WTC11 (cell line): ENCODE measurements around the gene SVIL. TPM values are rescaled to one million over a fixed set of nuclear protein-coding genes. Genes with fewer than 3 reads are reported as not detected.

ENCODE experiments used
- ATAC-seq: fragments of 200-7000 bp; cut with Tn5 transposase; 2 replicates; pipeline ENCODE4 v1.10.0; 2021; ENCODE audit warnings: mild to moderate bottlenecking, moderate library complexity
- CTCF ChIA-PET: fragments of 300-600 bp; sonication (Branson Sonifier 250); formaldehyde crosslinking; loops from one replicate; lab custom pipeline; 2021; ENCODE audit warnings: antibody characterized with exemption; lab: Charles Lee
- POLR2A ChIA-PET: fragments of 350-600 bp; sonication (Branson Sonifier 250); formaldehyde crosslinking; loops from one replicate; lab custom pipeline; 2021; ENCODE audit warnings: antibody characterized with exemption; lab: Charles Lee
- DNase-seq: peaks from one replicate; pipeline ENCODE4 v3.0.0; 2021; ENCODE audit warnings: low spot score
- H3K27ac Mint-ChIP-seq: 2 replicates; pipeline ENCODE4 v1.8.0; 2021; ENCODE audit warnings: mixed read lengths
- H3K27me3 Mint-ChIP-seq: 2 replicates; pipeline ENCODE4 v1.8.0; 2021; ENCODE audit warnings: low read depth, mild to moderate bottlenecking, moderate library complexity, mixed read lengths
- H3K36me3 Mint-ChIP-seq: 2 replicates; pipeline ENCODE4 v1.8.0; 2021; ENCODE audit warnings: mixed read lengths
- H3K4me1 Mint-ChIP-seq: 2 replicates; pipeline ENCODE4 v1.8.0; 2022; ENCODE audit warnings: mixed read lengths
- H3K4me3 Mint-ChIP-seq: 2 replicates; pipeline ENCODE4 v1.8.0; 2021; ENCODE audit warnings: mild to moderate bottlenecking, moderate library complexity, mixed read lengths
- H3K9me3 Mint-ChIP-seq: 2 replicates; pipeline ENCODE4 v1.8.0; 2021; ENCODE audit warnings: mixed read lengths
- ATF1 ChIP-seq: sonication (generic); formaldehyde crosslinking; IDR thresholded peaks from 2 replicates; pipeline ENCODE4 v1.8.1; 2023; ENCODE audit warnings: mild to moderate bottlenecking, moderate library complexity, missing genetic modification reagents
- CBFB ChIP-seq: sonication (generic); formaldehyde crosslinking; IDR thresholded peaks from 2 replicates; pipeline ENCODE4 v1.8.1; 2022; ENCODE audit warnings: mild to moderate bottlenecking, low read depth, missing genetic modification reagents
- ELF4 ChIP-seq: sonication (generic); formaldehyde crosslinking; IDR thresholded peaks from 2 replicates; pipeline ENCODE4 v1.8.1; 2022; ENCODE audit warnings: low read depth, mild to moderate bottlenecking, moderate library complexity, missing genetic modification reagents
- EMX1 ChIP-seq: fragments of 250-450 bp; sonication (Bioruptor Pico); IDR thresholded peaks from 2 replicates; pipeline ENCODE4 v1.8.0; 2021; ENCODE audit warnings: mild to moderate bottlenecking
- FOXJ3 ChIP-seq: sonication (generic); formaldehyde crosslinking; IDR thresholded peaks from 2 replicates; pipeline ENCODE4 v1.9.0; 2021; ENCODE audit warnings: missing genetic modification reagents, mild to moderate bottlenecking, borderline replicate concordance
- FOXK1 ChIP-seq: sonication (generic); formaldehyde crosslinking; IDR thresholded peaks from 2 replicates; pipeline ENCODE4 v1.8.0; 2022; ENCODE audit warnings: mild to moderate bottlenecking, moderate library complexity, missing genetic modification reagents
- GABPB1 ChIP-seq: sonication (generic); formaldehyde crosslinking; IDR thresholded peaks from 2 replicates; pipeline ENCODE4 v1.8.1; 2023; ENCODE audit warnings: mild to moderate bottlenecking, missing genetic modification reagents
- HMGA2 ChIP-seq: fragments of 250-450 bp; sonication (Bioruptor Pico); IDR thresholded peaks from 2 replicates; pipeline ENCODE4 v1.4.0; 2021; ENCODE audit warnings: mild to moderate bottlenecking, moderate library complexity
- IRF2 ChIP-seq: sonication (generic); formaldehyde crosslinking; IDR thresholded peaks from 2 replicates; pipeline ENCODE4 v1.8.0; 2022; ENCODE audit warnings: low read depth, missing genetic modification reagents, borderline replicate concordance
- JAZF1 ChIP-seq: fragments of 250-450 bp; sonication (Bioruptor Pico); IDR thresholded peaks from 2 replicates; pipeline ENCODE4 v1.9.0; 2021; ENCODE audit warnings: moderate library complexity, mild to moderate bottlenecking, inconsistent platforms
- MYBL2 ChIP-seq: sonication (generic); formaldehyde crosslinking; IDR thresholded peaks from 2 replicates; pipeline ENCODE4 v1.8.1; 2023; ENCODE audit warnings: mild to moderate bottlenecking, moderate library complexity, missing genetic modification reagents
- NFE2L1 ChIP-seq: sonication (generic); formaldehyde crosslinking; IDR thresholded peaks from 2 replicates; pipeline ENCODE4 v1.8.1; 2023; ENCODE audit warnings: missing genetic modification reagents
- PRRX2 ChIP-seq: fragments of 250-450 bp; sonication (Bioruptor Pico); IDR thresholded peaks from 2 replicates; pipeline ENCODE4 v1.8.0; 2021; ENCODE audit warnings: mild to moderate bottlenecking
- SMAD3 ChIP-seq: sonication (generic); formaldehyde crosslinking; IDR thresholded peaks from 2 replicates; pipeline ENCODE4 v1.8.0; 2022; ENCODE audit warnings: missing genetic modification reagents, mild to moderate bottlenecking, borderline replicate concordance
- SMAD4 ChIP-seq: sonication (generic); formaldehyde crosslinking; IDR thresholded peaks from 2 replicates; pipeline ENCODE4 v1.8.0; 2022; ENCODE audit warnings: mild to moderate bottlenecking, missing genetic modification reagents
- TCF7 ChIP-seq: sonication (generic); formaldehyde crosslinking; IDR thresholded peaks from 2 replicates; pipeline ENCODE4 v1.8.0; 2022; ENCODE audit warnings: mild to moderate bottlenecking, low read depth, missing genetic modification reagents, moderate library complexity
- ZNF219 ChIP-seq: sonication (generic); formaldehyde crosslinking; IDR thresholded peaks from 2 replicates; pipeline ENCODE4 v1.8.0; 2023; ENCODE audit warnings: missing genetic modification reagents, mild to moderate bottlenecking, borderline replicate concordance
- ZNF232 ChIP-seq: sonication (generic); formaldehyde crosslinking; IDR thresholded peaks from 2 replicates; pipeline ENCODE4 v1.8.0; 2022; ENCODE audit warnings: mild to moderate bottlenecking, missing genetic modification reagents
- ZNF263 ChIP-seq: sonication (generic); formaldehyde crosslinking; IDR thresholded peaks from 2 replicates; pipeline ENCODE4 v1.8.1; 2022; ENCODE audit warnings: low read depth, mild to moderate bottlenecking, moderate library complexity, missing genetic modification reagents
- ZNF396 ChIP-seq: fragments of 250-450 bp; sonication (Bioruptor Pico); IDR thresholded peaks from 2 replicates; pipeline ENCODE4 v1.8.0; 2021; ENCODE audit warnings: mild to moderate bottlenecking, moderate library complexity, borderline replicate concordance
- ZNF416 ChIP-seq: fragments of 250-450 bp; sonication (Bioruptor Pico); IDR thresholded peaks from 2 replicates; pipeline ENCODE4 v1.9.0; 2021; ENCODE audit warnings: mild to moderate bottlenecking, inconsistent platforms
- total RNA-seq: library from RNA; stranded (reverse); gene quantifications from 3 replicates; pipeline ENCODE4 v1.2.3, GENCODE V29; 2021
- TF ChIP-seq, protein P1 (sequence below): sonication (generic); formaldehyde crosslinking; IDR thresholded peaks from 2 replicates; pipeline ENCODE4 v1.8.1; 2022; ENCODE audit warnings: mild to moderate bottlenecking, moderate library complexity, missing genetic modification reagents
- TF ChIP-seq, protein P2 (sequence below): sonication (generic); formaldehyde crosslinking; conservative IDR thresholded peaks from 2 replicates; pipeline ENCODE4 v1.8.1; 2022; ENCODE audit warnings: mild to moderate bottlenecking, missing genetic modification reagents
- TF ChIP-seq, protein P3 (sequence below): fragments of 250-450 bp; sonication (Bioruptor Pico); IDR thresholded peaks from 2 replicates; pipeline ENCODE4 v1.8.0; 2021; ENCODE audit warnings: mild to moderate bottlenecking
- TF ChIP-seq, protein P4 (sequence below): sonication (generic); formaldehyde crosslinking; IDR thresholded peaks from 2 replicates; pipeline ENCODE4 v1.8.0; 2022; ENCODE audit warnings: mild to moderate bottlenecking, missing genetic modification reagents
- TF ChIP-seq, protein P5 (sequence below): sonication (generic); formaldehyde crosslinking; IDR thresholded peaks from 2 replicates; pipeline ENCODE4 v1.8.0; 2023; ENCODE audit warnings: mild to moderate bottlenecking, missing genetic modification reagents
- TF ChIP-seq, protein P6 (sequence below): sonication (generic); formaldehyde crosslinking; IDR thresholded peaks from 2 replicates; pipeline ENCODE4 v1.8.1; 2022; ENCODE audit warnings: low read depth, missing genetic modification reagents, borderline replicate concordance

Gene SVIL
- total RNA-seq, 1 experiment from 2014 or later = 27.1 TPM

DNA sequence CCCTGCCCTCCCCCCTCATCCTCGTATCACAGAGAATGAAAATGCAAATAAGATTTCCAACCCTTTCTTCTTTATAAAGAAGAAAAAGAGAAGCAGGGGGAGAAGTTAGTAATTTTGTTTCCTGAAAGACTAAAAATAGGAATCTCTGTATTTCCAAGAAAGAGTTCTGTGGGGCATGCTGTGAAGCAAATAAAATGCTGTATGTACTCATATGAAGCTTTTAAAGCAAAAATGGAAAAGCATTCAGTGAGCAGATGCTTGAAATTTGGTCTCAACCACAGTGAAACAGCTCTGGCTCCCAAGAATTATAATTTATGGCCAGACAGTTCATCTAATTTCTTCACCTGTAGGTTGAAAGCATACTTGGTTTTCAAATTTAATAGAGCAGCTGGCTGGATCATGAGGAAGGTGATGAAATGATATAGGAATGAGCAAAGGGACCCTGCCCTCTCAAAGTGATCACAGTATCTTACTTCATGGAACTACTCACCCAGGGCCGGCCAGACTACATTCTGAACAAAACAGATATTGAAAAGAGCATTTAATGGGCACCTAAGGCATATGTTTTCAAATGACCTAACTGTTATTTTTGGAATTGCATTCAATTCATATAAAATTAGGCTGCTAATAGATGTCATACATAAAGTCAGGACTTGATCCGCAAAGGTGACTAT is 31.4 kb downstream of the SVIL start:
- no peaks in the 10 kb centered on the region for H3K9me3 Mint-ChIP-seq
- ATAC-seq (no peak), DNase-seq (no peak)
- H3K4me3 Mint-ChIP-seq = no peak overlapping the region
- TF ChIP-seq, protein P1, sequence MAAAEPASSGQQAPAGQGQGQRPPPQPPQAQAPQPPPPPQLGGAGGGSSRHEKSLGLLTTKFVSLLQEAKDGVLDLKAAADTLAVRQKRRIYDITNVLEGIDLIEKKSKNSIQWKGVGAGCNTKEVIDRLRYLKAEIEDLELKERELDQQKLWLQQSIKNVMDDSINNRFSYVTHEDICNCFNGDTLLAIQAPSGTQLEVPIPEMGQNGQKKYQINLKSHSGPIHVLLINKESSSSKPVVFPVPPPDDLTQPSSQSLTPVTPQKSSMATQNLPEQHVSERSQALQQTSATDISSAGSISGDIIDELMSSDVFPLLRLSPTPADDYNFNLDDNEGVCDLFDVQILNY (CRISPR knock-in tag) = no peak
- TF ChIP-seq MYBL2 (CRISPR knock-in tag) (no peak), TCF7 (CRISPR knock-in tag) (no peak), FOXJ3 (no peak), CBFB (CRISPR knock-in tag) (no peak), IRF2 (no peak), EMX1 (no peak), SMAD3 (CRISPR knock-in tag) (no peak), ZNF263 (CRISPR knock-in tag) (no peak), ZNF219 (CRISPR knock-in tag) (no peak), NFE2L1 (no peak), ELF4 (CRISPR knock-in tag) (no peak), GABPB1 (no peak)
- TF ChIP-seq, protein P2, sequence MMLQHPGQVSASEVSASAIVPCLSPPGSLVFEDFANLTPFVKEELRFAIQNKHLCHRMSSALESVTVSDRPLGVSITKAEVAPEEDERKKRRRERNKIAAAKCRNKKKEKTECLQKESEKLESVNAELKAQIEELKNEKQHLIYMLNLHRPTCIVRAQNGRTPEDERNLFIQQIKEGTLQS = no peak
- TF ChIP-seq, protein P3, sequence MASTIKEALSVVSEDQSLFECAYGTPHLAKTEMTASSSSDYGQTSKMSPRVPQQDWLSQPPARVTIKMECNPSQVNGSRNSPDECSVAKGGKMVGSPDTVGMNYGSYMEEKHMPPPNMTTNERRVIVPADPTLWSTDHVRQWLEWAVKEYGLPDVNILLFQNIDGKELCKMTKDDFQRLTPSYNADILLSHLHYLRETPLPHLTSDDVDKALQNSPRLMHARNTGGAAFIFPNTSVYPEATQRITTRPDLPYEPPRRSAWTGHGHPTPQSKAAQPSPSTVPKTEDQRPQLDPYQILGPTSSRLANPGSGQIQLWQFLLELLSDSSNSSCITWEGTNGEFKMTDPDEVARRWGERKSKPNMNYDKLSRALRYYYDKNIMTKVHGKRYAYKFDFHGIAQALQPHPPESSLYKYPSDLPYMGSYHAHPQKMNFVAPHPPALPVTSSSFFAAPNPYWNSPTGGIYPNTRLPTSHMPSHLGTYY = no peak
- TF ChIP-seq, protein P4, sequence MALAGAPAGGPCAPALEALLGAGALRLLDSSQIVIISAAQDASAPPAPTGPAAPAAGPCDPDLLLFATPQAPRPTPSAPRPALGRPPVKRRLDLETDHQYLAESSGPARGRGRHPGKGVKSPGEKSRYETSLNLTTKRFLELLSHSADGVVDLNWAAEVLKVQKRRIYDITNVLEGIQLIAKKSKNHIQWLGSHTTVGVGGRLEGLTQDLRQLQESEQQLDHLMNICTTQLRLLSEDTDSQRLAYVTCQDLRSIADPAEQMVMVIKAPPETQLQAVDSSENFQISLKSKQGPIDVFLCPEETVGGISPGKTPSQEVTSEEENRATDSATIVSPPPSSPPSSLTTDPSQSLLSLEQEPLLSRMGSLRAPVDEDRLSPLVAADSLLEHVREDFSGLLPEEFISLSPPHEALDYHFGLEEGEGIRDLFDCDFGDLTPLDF = no peak
- peaks cover 16% of the 10 kb centered on the region for H3K4me1 Mint-ChIP-seq
- no peak overlapping the region; the same call in 1 of the 2 replicates for H3K27ac Mint-ChIP-seq
- no peaks in the 10 kb centered on the region for H3K27me3 Mint-ChIP-seq
- H3K36me3 Mint-ChIP-seq = no peaks in the 10 kb centered on the region
- CTCF ChIA-PET = interaction anchor here (0.6 to 1.2 kb wide), 2 partner anchors 15 to 68 kb away, joined by 3 to 4 read pairs; no protein-coding TSS in a partner anchor
- POLR2A ChIA-PET = no interaction called here

DNA sequence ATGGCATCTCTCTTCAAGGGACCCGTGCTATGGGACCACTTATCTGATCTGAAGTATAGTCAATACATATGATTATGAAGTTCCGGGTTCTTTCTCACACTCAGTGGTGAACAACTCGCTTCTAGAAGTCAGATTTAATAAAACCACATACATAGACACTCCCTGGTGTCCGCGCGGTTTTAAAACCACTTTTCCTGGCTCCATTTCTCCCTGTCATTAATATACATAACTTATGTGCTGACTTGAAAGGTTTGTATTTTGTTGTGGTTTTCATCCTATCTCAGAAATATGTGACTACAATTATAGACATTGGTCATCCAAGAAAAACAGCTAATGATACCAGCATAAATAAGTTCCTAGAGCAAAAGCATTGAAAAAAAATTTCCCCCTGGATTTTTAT is 34.0 kb downstream of the SVIL start:
- no peaks in the 10 kb centered on the region for H3K9me3 Mint-ChIP-seq
- DNase-seq (no peak), ATAC-seq (no peak)
- H3K36me3 Mint-ChIP-seq = no peaks in the 10 kb centered on the region
- no peaks in the 10 kb centered on the region for H3K27me3 Mint-ChIP-seq
- ChIA-PET CTCF (no interaction called here), POLR2A (no interaction called here)
- no peak overlapping the region for H3K27ac Mint-ChIP-seq
- H3K4me3 Mint-ChIP-seq = no peak overlapping the region
- H3K4me1 Mint-ChIP-seq = peaks cover 16% of the 10 kb centered on the region
- TF ChIP-seq ZNF219 (CRISPR knock-in tag) (no peak), HMGA2 (CRISPR knock-in tag) (no peak), ZNF232 (no peak), ATF1 (no peak)

DNA sequence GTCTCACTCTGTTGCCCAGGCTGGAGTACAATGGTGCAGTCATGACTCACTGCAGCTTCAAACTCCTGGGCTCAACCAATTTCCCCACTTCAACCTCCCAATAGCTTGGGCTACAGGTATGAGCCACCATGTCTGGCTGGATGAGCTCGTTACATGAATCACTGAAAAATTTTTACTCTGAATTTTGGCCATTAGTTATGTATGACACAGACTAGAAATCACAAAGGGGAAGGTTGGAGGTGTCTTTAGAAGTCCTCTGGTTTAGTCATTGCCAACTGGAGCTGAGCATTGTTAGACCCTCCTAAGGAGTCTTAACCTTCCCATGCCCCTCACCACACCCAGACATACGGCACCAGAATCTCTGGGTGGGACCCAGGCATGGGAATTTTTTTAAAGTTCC is 34.7 kb downstream of the SVIL start:
- no peaks in the 10 kb centered on the region for H3K27me3 Mint-ChIP-seq
- H3K36me3 Mint-ChIP-seq = no peaks in the 10 kb centered on the region
- DNase-seq (no peak), ATAC-seq (no peak)
- CTCF ChIA-PET = interaction anchor here (1.1 kb wide), 1 partner anchor 18 kb away, joined by 3 read pairs; no protein-coding TSS in a partner anchor
- H3K27ac Mint-ChIP-seq = no peak overlapping the region
- no peak overlapping the region for H3K4me3 Mint-ChIP-seq
- no peaks in the 10 kb centered on the region for H3K9me3 Mint-ChIP-seq
- peaks cover 16% of the 10 kb centered on the region for H3K4me1 Mint-ChIP-seq
- POLR2A ChIA-PET = no interaction called here
- TF ChIP-seq, protein P5, sequence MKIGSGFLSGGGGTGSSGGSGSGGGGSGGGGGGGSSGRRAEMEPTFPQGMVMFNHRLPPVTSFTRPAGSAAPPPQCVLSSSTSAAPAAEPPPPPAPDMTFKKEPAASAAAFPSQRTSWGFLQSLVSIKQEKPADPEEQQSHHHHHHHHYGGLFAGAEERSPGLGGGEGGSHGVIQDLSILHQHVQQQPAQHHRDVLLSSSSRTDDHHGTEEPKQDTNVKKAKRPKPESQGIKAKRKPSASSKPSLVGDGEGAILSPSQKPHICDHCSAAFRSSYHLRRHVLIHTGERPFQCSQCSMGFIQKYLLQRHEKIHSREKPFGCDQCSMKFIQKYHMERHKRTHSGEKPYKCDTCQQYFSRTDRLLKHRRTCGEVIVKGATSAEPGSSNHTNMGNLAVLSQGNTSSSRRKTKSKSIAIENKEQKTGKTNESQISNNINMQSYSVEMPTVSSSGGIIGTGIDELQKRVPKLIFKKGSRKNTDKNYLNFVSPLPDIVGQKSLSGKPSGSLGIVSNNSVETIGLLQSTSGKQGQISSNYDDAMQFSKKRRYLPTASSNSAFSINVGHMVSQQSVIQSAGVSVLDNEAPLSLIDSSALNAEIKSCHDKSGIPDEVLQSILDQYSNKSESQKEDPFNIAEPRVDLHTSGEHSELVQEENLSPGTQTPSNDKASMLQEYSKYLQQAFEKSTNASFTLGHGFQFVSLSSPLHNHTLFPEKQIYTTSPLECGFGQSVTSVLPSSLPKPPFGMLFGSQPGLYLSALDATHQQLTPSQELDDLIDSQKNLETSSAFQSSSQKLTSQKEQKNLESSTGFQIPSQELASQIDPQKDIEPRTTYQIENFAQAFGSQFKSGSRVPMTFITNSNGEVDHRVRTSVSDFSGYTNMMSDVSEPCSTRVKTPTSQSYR (CRISPR knock-in tag) = no peak
- TF ChIP-seq FOXJ3 (no peak), SMAD4 (no peak), JAZF1 (CRISPR knock-in tag) (no peak), ZNF416 (CRISPR knock-in tag) (no peak), PRRX2 (no peak), ZNF396 (CRISPR knock-in tag) (no peak), NFE2L1 (no peak), FOXK1 (no peak)
- TF ChIP-seq, protein P6, sequence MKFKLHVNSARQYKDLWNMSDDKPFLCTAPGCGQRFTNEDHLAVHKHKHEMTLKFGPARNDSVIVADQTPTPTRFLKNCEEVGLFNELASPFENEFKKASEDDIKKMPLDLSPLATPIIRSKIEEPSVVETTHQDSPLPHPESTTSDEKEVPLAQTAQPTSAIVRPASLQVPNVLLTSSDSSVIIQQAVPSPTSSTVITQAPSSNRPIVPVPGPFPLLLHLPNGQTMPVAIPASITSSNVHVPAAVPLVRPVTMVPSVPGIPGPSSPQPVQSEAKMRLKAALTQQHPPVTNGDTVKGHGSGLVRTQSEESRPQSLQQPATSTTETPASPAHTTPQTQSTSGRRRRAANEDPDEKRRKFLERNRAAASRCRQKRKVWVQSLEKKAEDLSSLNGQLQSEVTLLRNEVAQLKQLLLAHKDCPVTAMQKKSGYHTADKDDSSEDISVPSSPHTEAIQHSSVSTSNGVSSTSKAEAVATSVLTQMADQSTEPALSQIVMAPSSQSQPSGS (CRISPR knock-in tag) = no peak
